HepG2 (cell line): ENCODE results near the gene CNOT1. TPM values are rescaled to one million over a fixed set of nuclear protein-coding genes. Genes with fewer than 3 reads are reported as not detected.
A peak's percentile ranks its signal among the peaks of the same experiment; 100 is the strongest.

ENCODE experiments used
- ATAC-seq: fragments of 200-7000 bp; cut with Tn5 transposase; 3 replicates; pipeline ENCODE4 v1.9.1; 2020; ENCODE audit warnings: mild to moderate bottlenecking, moderate library complexity
- BruUV-seq: library from RNA; stranded (reverse); fragments of 400-500 nt; replicated peaks from 2 replicates; lab custom pipeline; 2021; lab: Mats Ljungman, UMichigan
- CTCF ChIA-PET: fragments of 300-600 bp; formaldehyde crosslinking; extraction: SDS; loops from one replicate; lab custom pipeline; 2021; ENCODE audit warnings: low total read pairs, inconsistent platforms, low intra/inter-chr PET ratio; lab: Yijun Ruan, JAX
- POLR2A ChIA-PET: fragments of 350-600 bp; sonication (Branson Sonifier 250); formaldehyde crosslinking; loops from one replicate; lab custom pipeline; 2020; ENCODE audit warnings: antibody characterized with exemption, inconsistent platforms; lab: Yijun Ruan, JAX
- DNase-seq: peaks from one replicate; pipeline ENCODE4 v3.0.0-alpha.2; 2015; ENCODE audit warnings: low spot score
- FAIRE-seq: peaks from 3 replicates; lab custom pipeline; 2011; peaks lifted over from hg19 to GRCh38; lab: Jason Lieb, UNC
- H2AFZ ChIP-seq: one replicate; pipeline ENCODE4 v1.6.1; 2011; ENCODE audit warnings: low read length, inconsistent platforms
- H3K27ac ChIP-seq: fragments of 300-600 bp; 3 replicates; pipeline ENCODE4 v1.8.0; 2011; ENCODE audit warnings: mixed run types, mild to moderate bottlenecking, mixed read lengths, low read length, inconsistent platforms; ENCODE audit not compliant: insufficient read depth; ENCODE audit errors: extremely low read length
- H3K27me3 ChIP-seq, 2 experiments: fragments of 200-600 bp in 1 of 2; 2 replicates in 1 of 2; 3 replicates in 1 of 2; pipeline versions ENCODE4 v1.6.0 to v1.8.0; 2011; ENCODE audit warnings: low read length in 2 of 2, mild to moderate bottlenecking in 2 of 2, moderate library complexity in 2 of 2, inconsistent platforms in 1 of 2; ENCODE audit not compliant: insufficient read depth in 2 of 2, control insufficient read depth in 1 of 2
- H3K36me3 ChIP-seq, 2 experiments: fragments of 200-600 bp in 1 of 2; replicated peaks in 1 of 2; 2 replicates in 1 of 2; 3 replicates in 1 of 2; pipeline versions ENCODE4 v1.5.1 to v1.8.0; 2011; ENCODE audit warnings: low read length in 2 of 2, inconsistent platforms in 1 of 2; ENCODE audit not compliant: insufficient read depth in 2 of 2, control insufficient read depth in 1 of 2
- H3K4me1 ChIP-seq: 2 replicates; pipeline ENCODE4 v1.5.1; 2012; ENCODE audit warnings: low read length, inconsistent platforms; ENCODE audit not compliant: insufficient read depth
- H3K4me2 ChIP-seq: 2 replicates; pipeline ENCODE4 v1.6.0; 2011; ENCODE audit warnings: low read depth, low read length, inconsistent platforms
- H3K4me3 ChIP-seq, 3 experiments: fragments of 200-600 bp in 1 of 3; sonication (generic), shearing (Covaris generic) in 1 of 3; replicated peaks in 1 of 3; 2 replicates each; pipeline ENCODE4 v1.5.1; 2011 to 2016; ENCODE audit warnings: low read length in 3 of 3, inconsistent platforms in 2 of 3, low read depth in 2 of 3, mild to moderate bottlenecking in 2 of 3, control low read depth in 1 of 3, mixed read lengths in 1 of 3; ENCODE audit not compliant: insufficient read depth in 1 of 3
- H3K79me2 ChIP-seq: one replicate; pipeline ENCODE4 v1.6.1; 2011; ENCODE audit warnings: low read length, inconsistent platforms; ENCODE audit not compliant: insufficient read depth
- H3K9ac ChIP-seq: 2 replicates; pipeline ENCODE4 v1.6.0; 2011; ENCODE audit warnings: mild to moderate bottlenecking, low read depth, low read length, inconsistent platforms; ENCODE audit not compliant: insufficient read depth
- H3K9me3 ChIP-seq: 2 replicates; pipeline ENCODE4 v1.5.1; 2012; ENCODE audit warnings: mild to moderate bottlenecking, low read length
- H4K20me1 ChIP-seq: 2 replicates; pipeline ENCODE4 v1.6.0; 2011; ENCODE audit warnings: inconsistent platforms, mild to moderate bottlenecking, low read length, moderate library complexity; ENCODE audit not compliant: insufficient read depth
- DR1 ChIP-seq: sonication (generic); formaldehyde crosslinking; IDR thresholded peaks from 2 replicates; pipeline ENCODE4 v1.8.0; 2021; ENCODE audit warnings: mild to moderate bottlenecking, missing genetic modification reagents, inconsistent platforms
- DRAP1 ChIP-seq: IDR thresholded peaks from 2 replicates; pipeline ENCODE4 v1.6.1; 2016; ENCODE audit warnings: missing genetic modification reagents, missing compliant biosample characterization
- ELF4 ChIP-seq: sonication (generic); formaldehyde crosslinking; IDR thresholded peaks from 2 replicates; pipeline ENCODE4 v1.5.0; 2020; ENCODE audit warnings: missing genetic modification reagents, mild to moderate bottlenecking, moderate library complexity, borderline replicate concordance
- FOXC1 ChIP-seq: sonication (generic); formaldehyde crosslinking; IDR thresholded peaks from 2 replicates; pipeline ENCODE4 v1.8.0; 2022; ENCODE audit warnings: mild to moderate bottlenecking, missing genetic modification reagents, borderline replicate concordance
- HMG20A ChIP-seq: IDR thresholded peaks from 2 replicates; pipeline ENCODE4 v1.6.1; 2016; ENCODE audit warnings: borderline replicate concordance
- HNF1B ChIP-seq: sonication (generic); formaldehyde crosslinking; IDR thresholded peaks from 2 replicates; pipeline ENCODE4 v1.5.1; 2020; ENCODE audit warnings: mild to moderate bottlenecking, moderate library complexity, missing genetic modification reagents
- MLX ChIP-seq: IDR thresholded peaks from 2 replicates; pipeline ENCODE4 v1.6.1; 2016
- NFYC ChIP-seq: IDR thresholded peaks from 2 replicates; pipeline ENCODE4 v1.6.1; 2016; ENCODE audit warnings: missing genetic modification reagents, missing compliant biosample characterization
- RAD21 ChIP-seq: fragments of 450-650 bp; formaldehyde crosslinking; IDR thresholded peaks from 2 replicates; pipeline ENCODE4 v1.5.0; 2020; ENCODE audit warnings: mild to moderate bottlenecking
- SOX6 ChIP-seq, 2 experiments: fragments of 450-650 bp in 1 of 2; sonication (generic) in 1 of 2; formaldehyde crosslinking in 1 of 2; IDR thresholded peaks; 2 replicates each; pipeline versions ENCODE4 v1.4.0 to v1.6.1; 2017 to 2020; ENCODE audit warnings: antibody characterized with exemption in 1 of 2, mild to moderate bottlenecking in 1 of 2, missing genetic modification reagents in 1 of 2
- THAP8 ChIP-seq: sonication (generic); formaldehyde crosslinking; IDR thresholded peaks from 2 replicates; pipeline ENCODE4 v1.5.1; 2020; ENCODE audit warnings: missing genetic modification reagents, mild to moderate bottlenecking, borderline replicate concordance
- ZBTB10 ChIP-seq: sonication (generic); formaldehyde crosslinking; IDR thresholded peaks from 2 replicates; pipeline ENCODE4 v1.4.0; 2020; ENCODE audit warnings: missing genetic modification reagents, borderline replicate concordance
- ZFY ChIP-seq: sonication (generic); formaldehyde crosslinking; IDR thresholded peaks from 2 replicates; pipeline ENCODE4 v1.4.0; 2020; ENCODE audit warnings: missing genetic modification reagents
- ZNF12 ChIP-seq: sonication (generic); formaldehyde crosslinking; IDR thresholded peaks from 2 replicates; pipeline ENCODE4 v1.5.0; 2020; ENCODE audit warnings: missing genetic modification reagents
- ZNF180 ChIP-seq: sonication (generic); formaldehyde crosslinking; IDR thresholded peaks from 2 replicates; pipeline ENCODE4 v1.4.0; 2020; ENCODE audit warnings: low read depth, missing genetic modification reagents, borderline replicate concordance
- ZNF850 ChIP-seq: sonication (generic); formaldehyde crosslinking; conservative IDR thresholded peaks from 2 replicates; pipeline ENCODE4 v1.9.0; 2021; ENCODE audit warnings: mild to moderate bottlenecking, missing genetic modification reagents
- WGBS: methylation state at CpG from one replicate; pipeline ENCODE4 v1.1.6; 2017; ENCODE audit warnings: low lambda C conversion rate; 5-methylcytosine and 5-hydroxymethylcytosine counted together
- in situ Hi-C: cut with HindIII; loops from 2 replicates; pipeline ENCODE4 v1.10.0; 2017; ENCODE audit warnings: low pct_unique_long_range_greater_than_20kb; ENCODE audit not compliant: extremely low pct_ligation_motif_present
- intact Hi-C: fragments of 100-400 bp; cut with micrococcal nuclease; formaldehyde crosslinking; loops from one replicate; pipeline ENCODE4 v1.10.0; 2022; ENCODE audit not compliant: unreplicated experiment
- polyA plus RNA-seq, 8 experiments: library from polyadenylated mRNA; depleted of rRNA in 3 of 8; stranded (reverse) in 7 of 8; unstranded in 1 of 8; fragments of >200 nt; fragmentation: Illumina TruSeq in 4 of 8; extraction: Trizol in 4 of 8; gene quantifications; 2 replicates each; pipeline versions ENCODE4 v1.2.1 to v1.2.3, GENCODE V29; 2011 to 2016; ENCODE audit warnings: low read depth in 4 of 8, missing spikeins in 1 of 8, mixed read lengths in 1 of 8; ENCODE audit not compliant: insufficient read depth in 1 of 8
- total RNA-seq, 5 experiments: library from RNA; depleted of rRNA; stranded (reverse); fragments of >200 nt; fragmentation: Illumina TruSeq; extraction: Trizol; gene quantifications; 2 replicates each; pipeline ENCODE4 v1.2.3, GENCODE V29; 2016; ENCODE audit warnings: low read depth in 1 of 5

CNOT1 gene
- total and polyA plus RNA-seq, 2 of the 13 experiments (the other 11 are each of a cell fraction or from before 2014, with no cell fraction given), result 188 to 232 TPM

- 0 out of 2 replicates have a peak, but pooled peaks have one; percentile 24 for TF ChIP-seq HNF1B
- TF ChIP-seq HMG20A (CRISPR knock-in tag), result 0 out of 2 replicates have a peak, but pooled peaks have one; percentile 16
- peak; percentile 75 for TF ChIP-seq NFYC (CRISPR knock-in tag)
- peak; percentile 79 for TF ChIP-seq DRAP1 (CRISPR knock-in tag)
- no peak for TF ChIP-seq SOX6 (IDR thresholded peaks at IDR 0.05)
- peak; percentile 31; the same call in 1 of the 2 replicates for TF ChIP-seq SOX6 (CRISPR knock-in tag; IDR thresholded peaks at IDR 0.05)
- no peak for TF ChIP-seq ZNF180 (CRISPR knock-in tag)
- TF ChIP-seq ZFY (CRISPR knock-in tag), result 0 out of 2 replicates have a peak, but pooled peaks have one; percentile 10
Observed at GRCh38 chr16:58499615-58500351, 129.8 kb downstream of the CNOT1 start, which contains the start of gene NDRG4 (continued).

- H3K4me2 ChIP-seq, result no peak overlapping the region
- H4K20me1 ChIP-seq, result no peaks in the 10 kb centered on the region
- H3K36me3 ChIP-seq, result no peaks in the 10 kb centered on the region
- H3K27ac ChIP-seq, result no peak overlapping the region
- in situ Hi-C loops, result no loop called here
- H3K4me3 ChIP-seq, result no peak overlapping the region
- ChIA-PET POLR2A (no interaction called here), CTCF (no interaction called here)
- no peak for DNase-seq
- H3K4me1 ChIP-seq, result peaks cover 41% of the 10 kb centered on the region
- ATAC-seq, result no peak
- no peak for FAIRE-seq
- H3K9ac ChIP-seq, result no peak overlapping the region
- no peaks in the 10 kb centered on the region for H3K79me2 ChIP-seq
- WGBS, result 44% methylated on average over 9 of the region's 10 CpGs
- H3K27me3 ChIP-seq, result peaks cover 0 to 12% of the 10 kb centered on the region in 2 experiments; a peak in 2 of 5 replicates
- no peaks in the 10 kb centered on the region for H3K9me3 ChIP-seq
- no TSS peak for BruUV-seq
- intact Hi-C loops, result loop anchor here (5.0 kb wide), 1 partner anchor 258 kb away; no protein-coding TSS in a partner anchor
- H2AFZ ChIP-seq, result no peak overlapping the region
- TF ChIP-seq DR1 (no peak), FOXC1 (CRISPR knock-in tag) (no peak), ELF4 (CRISPR knock-in tag) (no peak), THAP8 (CRISPR knock-in tag) (no peak), ZBTB10 (no peak), RAD21 (no peak), ZNF12 (CRISPR knock-in tag) (no peak), ZNF850 (CRISPR knock-in tag) (no peak), MLX (CRISPR knock-in tag) (no peak)
Observed at GRCh38 chr16:58499092-58499511, 130.5 kb downstream of the CNOT1 start.
